H1 (cell line): Measurements from ENCODE around the gene ACOT11. TPM values are rescaled to one million over a fixed set of nuclear protein-coding genes. Genes with fewer than 3 reads are reported as not detected.

Experiments
- CTCF ChIA-PET: fragments of 300-600 bp; sonication (Branson Sonifier 250); formaldehyde crosslinking; loops from one replicate; lab custom pipeline; 2021; ENCODE audit not compliant: partially characterized antibody; lab: Charles Lee
- POLR2A ChIA-PET: fragments of 300-600 bp; sonication (Branson Sonifier 250); formaldehyde crosslinking; loops from one replicate; lab custom pipeline; 2021; ENCODE audit warnings: inconsistent platforms; ENCODE audit not compliant: partially characterized antibody; lab: Charles Lee
- DNase-seq, 2 experiments: peaks; one replicate each; pipeline versions ENCODE4 v3.0.0 to v3.0.0-alpha.2; 2010 to 2022; ENCODE audit warnings: low spot score in 2 of 2, low read depth in 1 of 2, mixed read lengths in 1 of 2
- FAIRE-seq: peaks from 2 replicates; lab custom pipeline; 2011; peaks lifted over from hg19 to GRCh38; lab: Jason Lieb, UNC
- H2AFZ ChIP-seq: 2 replicates; pipeline ENCODE4 v1.8.1; 2012; ENCODE audit warnings: low read length, inconsistent platforms
- H2AK5ac ChIP-seq: 2 replicates; pipeline ENCODE4 v1.6.1; 2013; ENCODE audit warnings: low read depth, low read length
- H2BK120ac ChIP-seq: replicated peaks from 2 replicates; pipeline ENCODE3; 2013; ENCODE audit warnings: low read depth, low read length, inconsistent platforms
- H2BK12ac ChIP-seq: 2 replicates; pipeline ENCODE4 v1.6.1; 2013; ENCODE audit warnings: low read depth, low read length
- H2BK15ac ChIP-seq: 2 replicates; pipeline ENCODE4 v1.6.1; 2013; ENCODE audit warnings: low read length
- H2BK20ac ChIP-seq: 2 replicates; pipeline ENCODE4 v1.6.1; 2013; ENCODE audit warnings: low read length
- H2BK5ac ChIP-seq: 2 replicates; pipeline ENCODE4 v1.6.1; 2013; ENCODE audit warnings: low read depth, low read length
- H3K14ac ChIP-seq: 2 replicates; pipeline ENCODE4 v1.6.1; 2013; ENCODE audit warnings: inconsistent platforms; ENCODE audit not compliant: insufficient read length
- H3K18ac ChIP-seq: 2 replicates; pipeline ENCODE4 v1.6.1; 2013; ENCODE audit warnings: low read length; ENCODE audit errors: extremely low read depth
- H3K23ac ChIP-seq: 2 replicates; pipeline ENCODE4 v1.6.1; 2013; ENCODE audit warnings: inconsistent platforms; ENCODE audit not compliant: insufficient read length
- H3K23me2 ChIP-seq: 2 replicates; pipeline ENCODE4 v1.6.1; 2013; ENCODE audit warnings: low read depth, low read length
- H3K27ac ChIP-seq: 2 replicates; pipeline ENCODE4 v1.6.1; 2011; ENCODE audit warnings: low read depth, low read length, inconsistent platforms
- H3K27me3 ChIP-seq, 4 experiments: replicated peaks in 1 of 4; 1 replicate in 1 of 4; 2 replicates in 3 of 4; pipeline versions ENCODE4 v1.6.1 to v1.8.1; 2011 to 2013; ENCODE audit warnings: low read length in 3 of 4, mild to moderate bottlenecking in 3 of 4, inconsistent platforms in 2 of 4, mixed read lengths in 2 of 4, moderate library complexity in 1 of 4; ENCODE audit not compliant: control insufficient read depth in 3 of 4, insufficient read depth in 3 of 4; ENCODE audit errors: extremely low read depth in 1 of 4
- H3K36me3 ChIP-seq, 4 experiments: 2 replicates each; pipeline versions ENCODE4 v1.6.1 to v1.8.1; 2011 to 2013; ENCODE audit warnings: mild to moderate bottlenecking in 4 of 4, low read length in 3 of 4, moderate library complexity in 2 of 4, control low read depth in 1 of 4, inconsistent platforms in 1 of 4; ENCODE audit not compliant: insufficient read depth in 4 of 4, control insufficient read depth in 2 of 4
- H3K4ac ChIP-seq: replicated peaks from 2 replicates; pipeline ENCODE3; 2013; ENCODE audit warnings: low read length, low read depth, mixed read lengths, inconsistent platforms; ENCODE audit not compliant: insufficient read length
- H3K4me1 ChIP-seq, 4 experiments: replicated peaks in 1 of 4; 1 replicate in 1 of 4; 2 replicates in 3 of 4; pipeline versions ENCODE4 v1.6.1 to v1.8.1; 2011 to 2013; ENCODE audit warnings: low read length in 3 of 4, inconsistent platforms in 2 of 4, mixed read lengths in 1 of 4; ENCODE audit not compliant: insufficient read depth in 4 of 4, control insufficient read depth in 3 of 4
- H3K4me2 ChIP-seq, 2 experiments: 2 replicates each; pipeline versions ENCODE4 v1.6.1 to v1.8.1; 2011 to 2013; ENCODE audit warnings: low read depth in 2 of 2, low read length in 2 of 2, control low read depth in 1 of 2, inconsistent platforms in 1 of 2, mild to moderate bottlenecking in 1 of 2; ENCODE audit not compliant: insufficient read depth in 1 of 2
- H3K4me3 ChIP-seq, 4 experiments: fragments of 200-600, 300-600 bp in 1 of 4; sonication (generic), shearing (Covaris generic), sonication (Bioruptor Twin) in 1 of 4; 2 replicates each; pipeline versions ENCODE4 v1.5.1 to v1.8.1; 2011 to 2016; ENCODE audit warnings: low read length in 4 of 4, low read depth in 3 of 4, control low read depth in 2 of 4, inconsistent platforms in 2 of 4, mild to moderate bottlenecking in 2 of 4, mixed read lengths in 1 of 4, moderate library complexity in 1 of 4; ENCODE audit not compliant: insufficient read depth in 2 of 4; ENCODE audit errors: extremely low read depth in 1 of 4
- H3K56ac ChIP-seq: replicated peaks from 2 replicates; pipeline ENCODE3; 2013; ENCODE audit warnings: low read depth, mild to moderate bottlenecking, mixed read lengths, low read length, inconsistent platforms; ENCODE audit not compliant: insufficient read length
- H3K79me1 ChIP-seq: 2 replicates; pipeline ENCODE4 v1.6.1; 2013; ENCODE audit warnings: low read depth, low read length, control low read depth
- H3K79me2 ChIP-seq, 2 experiments: 2 replicates each; pipeline versions ENCODE4 v1.6.1 to v1.8.1; 2012 to 2013; ENCODE audit warnings: low read length in 2 of 2, mild to moderate bottlenecking in 2 of 2, inconsistent platforms in 1 of 2; ENCODE audit not compliant: insufficient read depth in 2 of 2, control insufficient read depth in 1 of 2
- H3K9ac ChIP-seq, 4 experiments: replicated peaks in 1 of 4; 1 replicate in 1 of 4; 2 replicates in 3 of 4; pipeline versions ENCODE4 v1.6.1 to v1.8.1; 2011 to 2013; ENCODE audit warnings: low read depth in 3 of 4, low read length in 3 of 4, control low read depth in 2 of 4, mild to moderate bottlenecking in 2 of 4, moderate library complexity in 2 of 4, inconsistent platforms in 1 of 4; ENCODE audit errors: extremely low read depth in 1 of 4
- H3K9me3 ChIP-seq, 2 experiments: 2 replicates each; pipeline versions ENCODE4 v1.6.1 to v1.8.1; 2012 to 2013; ENCODE audit warnings: mild to moderate bottlenecking in 2 of 2, moderate library complexity in 2 of 2, control low read depth in 1 of 2, inconsistent platforms in 1 of 2, low read depth in 1 of 2, low read length in 1 of 2, mixed read lengths in 1 of 2; ENCODE audit not compliant: insufficient read depth in 2 of 2
- H4K20me1 ChIP-seq, 2 experiments: replicated peaks in 1 of 2; 2 replicates each; pipeline versions ENCODE3 to v1.8.1; 2011 to 2013; ENCODE audit warnings: inconsistent platforms in 2 of 2, low read length in 2 of 2, mild to moderate bottlenecking in 1 of 2; ENCODE audit not compliant: insufficient read depth in 2 of 2, control insufficient read depth in 1 of 2
- H4K5ac ChIP-seq: 2 replicates; pipeline ENCODE4 v1.6.1; 2013; ENCODE audit warnings: low read length, low read depth, mixed read lengths, inconsistent platforms; ENCODE audit not compliant: insufficient read length
- H4K8ac ChIP-seq: 2 replicates; pipeline ENCODE4 v1.8.0; 2013; ENCODE audit warnings: mild to moderate bottlenecking, moderate library complexity, low read length, inconsistent platforms; ENCODE audit not compliant: insufficient read depth; ENCODE audit errors: extremely low read depth
- H4K91ac ChIP-seq: replicated peaks from 2 replicates; pipeline ENCODE3; 2013; ENCODE audit warnings: low read length, mixed read lengths, inconsistent platforms; ENCODE audit not compliant: insufficient read length
- JUND ChIP-seq: IDR thresholded peaks from 2 replicates; pipeline ENCODE4 v1.6.1; 2011; ENCODE audit warnings: mild to moderate bottlenecking, improper control_type of control experiment, low read length
- KDM5A ChIP-seq: fragments of 200-600 bp; IDR thresholded peaks from 2 replicates; pipeline ENCODE4 v1.7.1; 2012; ENCODE audit warnings: mild to moderate bottlenecking, low read length, inconsistent platforms, mixed read lengths
- YY1 ChIP-seq: IDR thresholded peaks from 2 replicates; pipeline ENCODE4 v1.6.1; 2011; ENCODE audit warnings: low read depth, mild to moderate bottlenecking, low read length
- WGBS, 2 experiments: shearing (Covaris generic) in 1 of 2; methylation state at CpG; one replicate each; pipeline versions ENCODE4 v1.1.6 to v1.1.7; 2013 to 2015; ENCODE audit warnings: low lambda C conversion rate in 2 of 2, mixed read lengths in 2 of 2, inconsistent platforms in 1 of 2, low coverage in 1 of 2, missing lambda C conversion rate in 1 of 2; ENCODE audit not compliant: insufficient replicate concordance in 2 of 2, insufficient coverage in 1 of 2, insufficient read length in 1 of 2; ENCODE audit errors: extremely low coverage in 1 of 2, missing lambda C conversion rate in 1 of 2; 5-methylcytosine and 5-hydroxymethylcytosine counted together
- polyA plus RNA-seq, 7 experiments: library from polyadenylated mRNA; depleted of rRNA in 3 of 7; stranded (reverse) in 5 of 7; unstranded in 2 of 7; fragments of >200 nt in 5 of 7; fragments of 200-250 nt in 2 of 7; gene quantifications; 1 replicate in 5 of 7; 2 replicates in 1 of 7; 4 replicates in 1 of 7; pipeline versions ENCODE4 v1.2.1 to v1.2.3, GENCODE V29; 2011 to 2013; ENCODE audit warnings: missing spikeins in 2 of 7, mixed read lengths in 2 of 7
- total RNA-seq: library from RNA; stranded (reverse); fragmentation: NEBNext Ultra II Directional; extraction: Animal tissue kit (Norgen Biotek cat#: 25700); gene quantifications from 2 replicates; pipeline ENCODE4 v1.2.1, GENCODE V29; 2021
- TF ChIP-seq, protein P1 (sequence below): IDR thresholded peaks from 2 replicates; pipeline ENCODE4 v1.6.1; 2011; ENCODE audit warnings: low read depth, mild to moderate bottlenecking, low read length; ENCODE audit not compliant: insufficient read depth

The ACOT11 gene
- total and polyA plus RNA-seq, 2 of the 8 experiments (the other 6 are each of a cell fraction or from before 2014, with no cell fraction given) = 3.8 to 4.5 TPM

DNA sequence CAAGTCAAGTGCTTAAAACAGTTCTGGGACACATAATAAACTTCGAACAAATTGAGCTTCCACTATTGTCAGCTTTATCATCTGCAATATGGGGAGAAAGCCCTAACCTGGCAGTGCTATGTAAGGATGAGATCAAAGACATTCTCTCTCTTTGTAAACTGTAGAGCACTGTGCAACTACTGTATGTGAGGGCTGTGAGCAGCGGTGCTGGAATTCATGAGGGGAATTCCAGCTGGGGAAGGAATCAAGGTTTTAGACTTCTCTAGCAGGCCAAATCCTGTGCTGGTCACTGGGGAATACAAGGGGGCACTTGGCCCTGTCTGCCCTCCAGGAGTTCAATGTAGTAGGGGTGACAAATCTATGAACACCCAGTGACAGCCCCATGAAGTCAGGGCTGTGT lies 66.0 kb downstream of the ACOT11 start:
- Histone ChIP-seq H4K20me1 (no peaks in the 10 kb centered on the region), H3K36me3 (no peaks in the 10 kb centered on the region), H3K14ac (no peak overlapping the region), H3K4me3 (no peak overlapping the region), H3K9me3 (no peaks in the 10 kb centered on the region), H3K9ac (no peak overlapping the region), H2BK5ac (no peak overlapping the region), H2BK12ac (no peak overlapping the region), H3K23me2 (0 out of 2 replicates have a peak, but pooled peaks cover 3% of the 10 kb centered on the region), H3K4me1 (peaks cover 5 to 14% (median 10%) of the 10 kb centered on the region in 4 experiments), H3K4ac (no peak overlapping the region), H3K79me1 (no peaks in the 10 kb centered on the region), H4K8ac (no peak overlapping the region), H4K5ac (no peak overlapping the region), H2AK5ac (no peak overlapping the region), H2AFZ (no peak overlapping the region), H2BK15ac (0 out of 2 replicates have a peak overlapping the region, but pooled peaks have one; percentile 61), H3K79me2 (no peaks in the 10 kb centered on the region), H3K56ac (no peak overlapping the region), H4K91ac (no peak overlapping the region), H2BK120ac (no peak overlapping the region), H3K18ac (no peak overlapping the region; the same call in 1 of the 2 replicates), H3K27ac (no peak overlapping the region), H3K27me3 (no peaks in the 10 kb centered on the region; a peak in 1 of 7 replicates), H3K23ac (no peak overlapping the region), H3K4me2 (no peak overlapping the region), H2BK20ac (no peak overlapping the region)
- ChIA-PET CTCF (interaction anchor here (1.0 to 1.1 kb wide), 2 partner anchors 39 to 71 kb away, joined by 3 to 4 read pairs; no protein-coding TSS in a partner anchor), POLR2A (no interaction called here)
- WGBS, 2 experiments = 94% methylated on average over 2 of the region's 2 CpGs; no CpG with 5 or more reads in 1 of the 2 experiments
- TF ChIP-seq, protein P1, sequence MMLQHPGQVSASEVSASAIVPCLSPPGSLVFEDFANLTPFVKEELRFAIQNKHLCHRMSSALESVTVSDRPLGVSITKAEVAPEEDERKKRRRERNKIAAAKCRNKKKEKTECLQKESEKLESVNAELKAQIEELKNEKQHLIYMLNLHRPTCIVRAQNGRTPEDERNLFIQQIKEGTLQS = no peak
- TF ChIP-seq YY1 (no peak), JUND (no peak), KDM5A (no peak)
- FAIRE-seq = no peak
- DNase-seq = no peak
